Measurements from ENCODE around the gene SMOC2.
"Not testable (repeated sequence)": the region's sequence is repeated elsewhere in the genome, so short reads cannot be mapped to it uniquely, and the experiment has no call there.

Gene SMOC2

DNA sequence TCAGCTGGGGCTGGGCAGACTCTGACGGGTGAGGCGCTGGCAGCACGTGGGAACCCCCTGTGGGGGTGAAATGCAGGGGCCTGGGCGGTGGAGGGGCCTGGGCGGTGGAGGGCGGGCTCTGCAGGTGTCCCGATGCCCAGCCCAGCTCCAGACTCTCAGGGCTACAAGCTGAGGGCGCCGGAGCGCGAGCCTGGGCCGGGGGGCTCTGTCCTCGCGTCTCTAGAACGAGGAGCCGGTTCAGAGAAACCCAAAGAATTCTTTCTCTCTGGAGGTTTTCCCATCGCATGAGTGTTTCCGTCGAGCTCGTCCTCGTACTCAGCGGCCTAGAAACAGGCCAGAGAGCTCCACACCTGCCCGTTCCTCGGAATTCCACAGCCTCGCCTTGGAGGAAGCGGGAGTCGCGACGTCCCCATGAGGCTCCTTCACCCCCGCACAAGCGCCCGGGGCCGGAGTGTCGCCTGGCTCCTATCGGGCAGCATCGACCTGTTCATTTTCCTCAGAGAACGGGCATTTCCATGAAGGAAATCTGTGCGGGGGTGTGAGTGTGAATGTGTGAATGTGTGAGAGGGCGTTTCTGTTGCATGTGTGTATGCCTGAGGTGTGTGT is 76.9 kb downstream of the SMOC2 start:
- DNase-seq (ENCODE audit: low spot score): no peak

DNA sequence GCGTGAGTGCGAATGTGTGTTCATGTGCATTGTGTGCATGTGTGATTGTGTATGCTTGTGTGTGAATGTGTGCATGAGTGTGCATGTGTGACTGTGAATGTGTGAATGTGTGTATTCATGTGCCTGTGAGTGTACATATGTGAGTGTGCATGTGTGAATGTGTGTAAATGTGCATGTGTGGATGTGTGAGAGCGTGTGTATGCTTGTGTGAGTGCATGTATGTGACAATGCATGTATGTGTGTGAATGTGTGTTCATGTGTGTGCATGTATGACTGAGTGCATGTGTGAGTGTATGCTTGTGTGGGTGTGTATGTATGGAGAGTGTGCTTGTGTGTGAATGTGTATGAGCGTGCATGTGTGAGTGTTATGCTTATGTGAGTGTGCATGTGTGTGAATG is 77.4 kb downstream of the SMOC2 start:
- no peak for DNase-seq (ENCODE audit: low spot score)

DNA sequence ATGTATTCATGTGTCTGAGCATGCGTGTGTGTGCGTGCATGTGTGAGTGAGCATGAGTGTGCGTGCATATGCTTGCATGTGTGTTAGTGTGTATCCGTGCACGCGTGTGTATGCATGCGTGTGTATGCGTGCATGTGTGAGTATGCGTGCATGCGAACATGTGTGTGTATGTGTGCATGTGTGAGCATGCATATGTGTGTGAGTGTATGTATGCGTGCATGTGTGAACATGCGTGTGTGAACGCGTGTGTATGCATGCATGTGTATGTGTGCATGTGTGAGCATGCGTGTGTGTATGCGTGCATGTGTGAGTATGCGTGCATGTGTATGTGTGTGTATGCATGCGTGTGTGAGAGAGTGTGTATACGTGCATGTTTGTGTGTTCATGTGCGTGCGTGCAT is 77.9 kb downstream of the SMOC2 start:
- no peak for DNase-seq (ENCODE audit: low spot score)

DNA sequence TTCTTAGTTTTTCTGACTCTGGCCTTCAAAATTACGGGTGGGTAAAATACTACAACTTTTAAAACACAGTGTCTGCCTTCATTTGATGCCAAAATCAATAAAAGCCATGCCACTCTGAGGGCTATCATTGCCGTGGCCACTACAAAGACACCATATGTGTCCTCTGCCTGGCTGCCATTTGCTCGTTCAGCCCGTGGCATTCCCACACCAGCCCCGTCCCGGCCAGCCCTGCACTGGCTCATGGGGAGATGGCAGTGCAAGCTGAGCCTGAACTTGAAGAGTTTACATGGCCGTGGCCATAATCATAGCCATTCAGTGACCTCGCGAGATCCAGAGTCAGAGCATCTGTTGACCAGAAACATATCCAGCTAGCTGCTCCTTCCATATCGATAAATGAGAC is 79.2 kb downstream of the SMOC2 start:
- no peak for DNase-seq (ENCODE audit: low spot score)

DNA sequence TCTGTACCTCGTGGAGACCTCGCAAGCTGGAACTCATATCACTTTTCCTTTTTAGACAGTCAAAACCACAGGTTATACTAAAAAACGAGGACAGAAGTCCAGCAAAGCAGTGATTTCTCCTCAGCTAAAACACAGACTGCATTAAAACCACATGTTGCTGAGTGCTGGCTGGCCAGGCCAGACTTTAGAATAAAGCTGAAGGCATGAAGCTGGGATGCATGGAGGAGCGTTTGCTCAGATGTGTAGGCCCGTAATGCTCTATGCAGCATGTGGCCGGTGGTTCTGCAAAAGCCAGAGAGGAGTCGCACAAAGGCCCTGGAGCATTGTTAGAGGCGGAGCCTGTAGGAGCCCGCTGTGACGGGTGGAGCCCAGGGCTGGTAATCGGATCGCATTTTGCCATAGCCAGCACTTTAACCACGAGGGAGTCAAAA is 83.6 kb downstream of the SMOC2 start:
- DNase-seq (ENCODE audit: low spot score): no peak

DNA sequence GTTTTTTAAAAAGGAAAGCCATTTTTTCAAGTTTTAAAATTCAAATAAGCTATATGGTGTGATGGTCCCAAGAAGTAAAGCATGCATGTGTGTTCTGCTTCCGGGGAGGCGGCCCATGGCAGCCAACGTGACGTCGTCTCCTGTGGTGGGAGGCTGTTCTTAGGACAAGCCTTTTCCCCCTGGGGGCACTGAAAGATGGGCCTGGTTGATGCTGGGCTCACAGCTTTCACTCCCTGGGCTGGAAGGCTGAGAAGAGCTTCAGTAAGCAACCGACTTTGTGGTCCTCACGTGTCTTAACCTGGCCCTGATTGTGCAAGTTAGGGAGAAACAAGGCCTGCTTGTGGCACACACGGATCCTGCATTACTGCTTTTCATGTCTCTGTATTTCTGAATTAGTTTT is 84.1 kb downstream of the SMOC2 start:
- DNase-seq (ENCODE audit: low spot score): no peak

DNA sequence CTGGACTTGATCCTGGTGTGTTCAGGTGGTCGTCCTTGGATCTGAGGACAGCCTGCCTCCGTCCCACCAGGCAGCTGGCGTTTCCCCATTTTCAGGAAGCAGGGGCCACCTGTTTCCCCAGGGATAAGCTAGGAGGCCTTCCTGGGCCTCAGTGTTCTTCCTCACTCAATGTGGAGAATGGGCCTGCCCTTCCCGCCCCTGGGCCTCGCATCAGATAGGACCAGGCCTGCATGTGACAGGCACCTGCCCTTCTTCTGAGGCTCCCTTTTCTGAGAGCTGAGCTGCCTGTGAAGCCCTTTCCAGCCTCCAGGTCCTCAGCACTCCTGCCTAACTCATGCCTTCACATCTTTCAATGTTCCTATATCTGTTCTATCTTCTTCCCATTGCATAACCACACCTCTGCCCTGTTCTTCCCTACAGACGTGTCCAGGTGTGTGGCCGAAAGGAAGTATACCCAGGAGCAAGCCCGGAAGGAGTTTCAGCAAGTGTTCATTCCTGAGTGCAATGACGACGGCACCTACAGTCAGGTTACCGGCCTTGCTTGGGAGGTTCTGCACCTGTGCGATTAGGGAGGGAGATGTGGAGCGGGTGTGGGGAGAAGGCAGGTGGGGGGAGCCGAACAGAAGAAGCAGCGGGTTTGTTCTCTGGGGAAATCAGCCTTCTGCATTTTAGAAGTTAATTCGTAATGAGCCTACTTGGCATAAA is 85.1 kb downstream of the SMOC2 start:
- DNase-seq (ENCODE audit: low spot score): no peak

DNA sequence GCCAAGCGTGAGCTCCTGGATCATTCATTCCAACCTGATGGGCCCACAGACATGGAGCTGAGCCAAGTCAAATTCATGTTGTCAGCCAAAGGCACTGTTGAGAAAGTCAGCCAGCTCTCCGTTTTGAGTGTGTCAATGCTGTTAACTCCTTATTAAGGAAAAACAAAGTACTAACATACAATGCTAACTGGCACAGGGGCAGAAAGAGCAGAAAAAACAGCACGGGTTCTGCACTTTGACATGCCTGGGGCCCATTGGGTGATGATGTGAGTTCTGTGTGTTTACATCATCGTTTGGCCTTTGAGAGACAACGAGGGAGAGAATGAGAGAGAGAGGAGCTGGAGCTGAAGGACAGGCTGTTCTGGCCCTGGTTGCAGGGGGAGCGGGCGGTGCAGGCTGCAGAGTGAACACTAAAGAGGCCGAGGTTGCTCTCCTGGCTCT is 85.9 kb downstream of the SMOC2 start:
- no peak for DNase-seq (ENCODE audit: low spot score)

DNA sequence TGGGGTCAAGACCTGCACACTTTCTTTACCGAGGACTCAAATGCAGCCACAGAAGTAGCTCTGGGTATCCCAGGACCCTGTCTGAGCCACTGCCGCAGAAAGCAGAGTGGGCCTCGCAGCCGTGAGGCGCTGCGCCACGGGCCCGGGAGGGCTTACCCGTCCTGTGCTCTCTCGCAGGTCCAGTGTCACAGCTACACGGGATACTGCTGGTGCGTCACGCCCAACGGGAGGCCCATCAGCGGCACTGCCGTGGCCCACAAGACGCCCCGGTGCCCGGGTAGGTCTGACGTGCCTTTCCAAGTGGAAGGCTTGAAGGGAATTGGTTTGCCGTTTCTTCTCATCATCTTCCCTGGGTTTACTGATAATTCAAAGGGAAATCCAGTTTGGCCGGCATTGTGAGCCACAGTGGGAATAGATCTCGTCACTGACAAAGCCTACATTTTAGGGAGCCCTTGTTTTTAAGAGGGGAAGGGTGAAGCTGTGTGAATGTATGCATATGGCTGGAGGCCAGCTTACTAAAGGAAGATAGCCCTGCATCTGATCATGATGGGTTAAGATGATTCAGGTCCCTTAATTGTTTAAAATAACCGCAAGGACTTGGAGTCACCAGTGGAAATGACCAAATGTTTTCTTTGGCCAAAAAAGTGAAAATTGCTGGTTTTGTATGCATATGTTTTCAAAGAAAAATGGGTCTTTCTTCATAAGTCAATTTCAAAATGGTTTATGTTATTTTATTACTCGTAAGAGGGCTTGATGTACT is 86.6 kb downstream of the SMOC2 start:
- DNase-seq (ENCODE audit: low spot score): no peak

DNA sequence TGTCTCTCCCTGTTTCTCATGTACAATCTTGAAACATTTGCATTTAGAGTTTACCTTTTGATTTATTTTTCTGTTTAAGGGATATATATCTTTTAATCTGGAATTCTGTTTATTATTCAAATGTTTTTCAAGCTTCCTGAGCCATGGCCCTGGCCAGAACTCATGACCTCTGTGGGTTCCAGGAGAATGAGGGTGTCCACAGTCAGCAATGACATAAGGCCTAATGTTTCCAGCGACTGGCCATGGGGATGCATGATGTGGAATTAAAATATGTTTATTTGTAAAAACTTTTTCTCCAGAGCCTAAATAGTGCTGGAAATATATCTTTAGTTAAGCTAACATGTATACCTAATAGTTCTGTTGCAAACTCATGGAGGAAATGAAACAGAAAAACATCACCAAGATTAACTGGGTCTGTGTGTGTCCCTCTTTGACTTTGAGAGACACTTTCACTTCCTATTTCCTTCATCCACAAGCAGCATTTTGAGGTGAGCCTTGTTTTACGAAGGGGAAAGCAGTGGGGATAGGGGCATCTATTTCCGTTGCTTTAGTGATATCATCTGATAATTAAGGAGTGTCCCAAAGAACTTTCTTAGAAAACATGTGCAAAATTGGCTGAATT is 87.6 kb downstream of the SMOC2 start:
- DNase-seq (ENCODE audit: low spot score): peak; percentile 19

DNA sequence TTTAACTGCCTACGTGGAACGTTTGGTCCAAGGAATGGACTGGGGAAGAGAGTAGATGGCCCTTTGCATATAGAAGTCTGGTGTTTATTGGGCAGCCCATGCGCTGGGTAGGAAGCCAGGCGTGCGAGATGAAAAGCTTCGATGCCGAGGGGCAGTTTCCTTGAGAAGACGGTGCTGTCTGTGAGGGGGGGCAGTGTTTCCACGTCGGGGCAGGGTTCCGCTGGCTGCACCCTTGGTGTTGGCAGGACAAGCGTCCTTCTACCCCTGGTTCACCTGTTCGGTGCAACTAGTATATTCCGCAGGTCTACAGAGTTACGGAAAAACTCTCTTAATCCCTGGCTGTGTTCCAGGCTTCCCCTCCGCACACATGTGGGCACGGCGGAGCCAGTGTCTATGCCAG is 88.2 kb downstream of the SMOC2 start:
- DNase-seq (ENCODE audit: low spot score): no peak

DNA sequence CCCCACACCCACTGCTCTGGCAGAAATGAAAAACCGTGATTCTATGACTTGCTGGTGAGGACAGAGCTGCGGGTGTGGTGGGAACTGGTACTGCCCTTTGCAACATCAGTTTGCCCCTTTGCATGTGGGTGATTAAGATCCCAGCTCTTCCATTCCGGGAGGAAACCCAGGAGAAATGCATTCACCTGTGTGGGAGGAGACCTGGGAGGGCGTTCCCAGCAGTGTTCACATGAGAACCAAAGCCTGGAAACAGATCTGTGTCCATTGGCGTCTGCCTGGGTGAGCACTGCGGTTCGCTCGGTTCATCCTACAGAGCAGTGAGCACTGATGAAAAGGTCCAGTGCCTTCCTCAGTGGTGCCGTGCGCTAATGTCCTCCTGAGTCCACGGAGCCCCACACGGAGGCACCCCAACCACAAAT is 89.7 kb downstream of the SMOC2 start:
- DNase-seq (ENCODE audit: low spot score): no peak

DNA sequence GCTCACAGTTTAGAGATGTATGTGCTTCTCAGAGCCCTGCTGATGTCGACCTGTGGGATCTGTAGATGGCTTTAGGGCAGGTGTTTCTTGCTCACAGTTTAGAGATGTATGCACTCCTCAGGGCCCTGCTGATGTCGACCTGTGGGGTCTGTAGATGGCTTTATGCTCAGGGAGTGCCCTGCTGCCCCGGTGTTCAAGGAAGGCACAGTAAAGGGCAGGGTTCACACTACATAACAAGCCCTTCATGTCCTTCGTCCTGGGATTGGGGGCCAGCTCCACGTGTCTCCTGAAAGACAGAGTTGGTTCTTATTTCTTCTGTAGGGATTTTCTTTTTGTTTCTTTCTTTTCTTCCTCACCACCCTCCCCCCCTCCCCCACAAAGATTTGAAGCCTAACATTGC is 91.1 kb downstream of the SMOC2 start:
- no peak for DNase-seq (ENCODE audit: low spot score)

DNA sequence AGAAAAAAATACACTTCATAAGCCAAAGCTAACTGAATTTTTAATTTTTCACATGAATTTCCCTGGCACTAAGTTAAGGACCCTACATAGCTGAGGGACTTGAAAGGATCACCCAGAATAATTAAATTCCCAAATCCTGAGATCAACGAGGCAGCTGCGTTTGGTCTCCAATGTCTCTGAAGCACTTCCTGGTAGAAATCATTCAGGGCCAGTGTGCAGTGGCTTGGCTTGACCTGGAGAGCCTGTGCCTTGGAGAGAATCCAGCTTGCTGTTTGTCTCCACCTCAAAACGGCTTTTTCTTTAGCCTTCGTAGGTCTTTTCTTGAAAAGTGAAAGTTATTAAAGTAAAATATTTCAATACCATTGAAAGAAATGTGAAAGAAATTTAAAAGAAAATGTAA is 92.4 kb downstream of the SMOC2 start:
- peak; percentile 6 for DNase-seq (ENCODE audit: low spot score)

DNA sequence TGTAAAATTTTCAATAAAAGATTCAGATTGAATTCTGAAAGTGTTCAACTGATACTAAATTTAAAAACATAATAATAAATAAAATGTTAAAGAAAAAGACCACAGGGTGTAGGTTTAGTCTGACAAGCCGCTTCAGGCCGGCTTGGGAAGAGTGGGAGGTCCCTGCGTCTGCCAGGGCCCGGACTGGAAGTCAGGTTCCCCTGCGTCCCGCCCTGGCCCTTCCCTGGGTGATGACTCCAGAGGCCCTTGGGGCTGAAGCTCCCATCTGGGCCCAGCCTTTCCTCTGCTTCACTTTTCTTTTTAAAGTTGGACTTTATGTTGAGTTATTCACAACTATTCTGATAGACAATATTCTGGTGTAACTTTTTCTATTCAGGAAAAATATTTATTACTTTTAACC is 93.3 kb downstream of the SMOC2 start:
- DNase-seq (ENCODE audit: low spot score): no peak

DNA sequence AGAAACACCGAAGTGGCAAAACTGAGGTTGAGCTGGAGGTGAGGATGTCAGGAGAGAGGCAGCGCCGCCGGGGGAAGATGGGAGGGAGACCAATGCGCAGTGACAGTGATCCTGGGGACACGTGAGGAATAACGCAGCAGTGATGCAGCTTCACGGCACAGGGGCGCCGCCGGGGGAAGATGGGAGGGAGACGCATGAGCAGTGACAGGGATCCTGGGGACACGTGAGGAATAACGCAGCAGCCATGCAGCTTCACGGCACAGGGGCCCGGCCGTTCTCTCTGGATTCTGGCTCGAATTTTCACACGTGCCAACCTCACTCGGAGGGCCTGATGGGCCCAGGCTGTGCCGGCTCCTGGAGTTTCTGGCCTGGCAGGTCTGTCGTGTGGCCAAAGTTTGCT is 94.7 kb downstream of the SMOC2 start:
- DNase-seq (ENCODE audit: low spot score): no peak

DNA sequence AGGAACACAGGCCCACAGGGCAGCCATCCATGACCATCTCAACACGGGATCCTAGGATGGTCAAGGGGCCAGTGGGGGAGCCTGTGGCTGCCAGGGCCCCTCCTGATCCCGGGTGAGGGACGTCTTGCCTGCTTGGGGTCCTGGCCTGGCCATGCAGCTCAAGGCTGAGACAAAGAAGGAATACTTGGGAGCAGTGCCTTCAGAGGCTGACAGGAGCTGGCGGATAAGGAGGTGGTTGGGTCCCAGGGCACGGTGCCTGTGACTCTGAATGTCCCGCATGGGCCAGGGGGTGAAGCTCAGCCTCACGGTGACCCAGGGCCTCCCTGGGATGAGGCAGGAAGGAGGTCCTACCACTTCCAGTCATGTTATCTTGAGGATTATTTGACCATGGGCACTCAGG is 95.2 kb downstream of the SMOC2 start:
- DNase-seq (ENCODE audit: low spot score): no peak

DNA sequence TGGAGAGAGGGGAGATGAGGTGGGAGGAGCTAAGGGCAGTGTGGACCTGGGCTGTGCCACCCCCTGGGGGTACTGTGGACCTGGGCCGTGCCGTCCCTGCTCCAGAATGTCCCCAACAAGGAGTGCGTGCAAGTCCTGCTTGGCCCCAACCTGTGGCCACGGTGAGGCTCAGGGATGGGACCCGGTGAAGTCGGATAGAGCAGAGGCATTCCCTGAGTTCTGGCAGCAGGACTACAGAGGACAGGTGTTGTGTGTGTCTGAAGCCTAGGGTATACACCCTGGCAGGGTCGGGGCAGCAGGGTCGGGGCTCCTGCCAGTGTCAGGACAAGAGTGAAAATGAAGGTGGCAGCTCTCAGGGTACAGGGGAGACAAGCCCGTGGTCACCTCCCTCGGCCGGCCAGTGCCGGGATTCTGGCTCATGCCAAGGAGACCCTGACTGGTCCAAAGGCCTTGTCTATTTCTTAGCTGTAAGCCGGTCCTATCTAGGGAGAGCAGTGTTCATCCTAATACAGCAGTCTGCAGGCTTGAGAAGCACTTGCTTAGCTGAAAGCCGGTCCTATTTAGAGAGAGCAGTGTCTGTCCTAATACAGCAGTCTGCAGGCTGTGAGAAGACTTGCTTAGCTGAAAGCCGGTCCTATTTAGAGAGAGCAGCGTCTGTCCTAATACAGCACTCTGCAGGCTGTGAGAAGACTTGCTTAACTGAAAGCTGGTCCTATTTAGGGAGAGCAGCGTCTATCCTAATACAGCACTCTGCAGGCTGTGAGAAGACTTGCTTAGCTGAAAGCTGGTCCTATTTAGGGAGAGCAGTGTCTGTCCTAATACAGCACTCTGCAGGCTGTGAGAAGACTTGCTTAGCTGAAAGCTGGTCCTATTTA is 95.9 kb downstream of the SMOC2 start:
- no peak for DNase-seq (ENCODE audit: low spot score)

DNA sequence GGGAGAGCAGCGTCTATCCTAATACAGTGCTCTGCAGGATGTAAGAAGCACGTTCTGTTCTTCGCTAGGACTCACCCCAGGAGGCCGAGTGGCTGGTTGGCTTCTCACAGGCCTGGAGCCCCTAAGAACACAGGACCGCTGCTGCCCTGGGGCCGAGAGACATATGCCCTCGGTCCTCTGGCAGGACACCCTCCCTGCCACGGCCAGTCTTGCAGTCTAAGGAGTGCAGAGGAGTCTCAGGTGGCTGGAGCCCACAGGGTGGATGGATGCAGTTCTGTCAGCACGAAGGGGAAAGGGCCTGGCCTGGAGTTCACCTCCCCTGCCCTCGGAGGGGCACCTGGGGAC is 96.5 kb downstream of the SMOC2 start:
- DNase-seq (ENCODE audit: low spot score): no peak

DNA sequence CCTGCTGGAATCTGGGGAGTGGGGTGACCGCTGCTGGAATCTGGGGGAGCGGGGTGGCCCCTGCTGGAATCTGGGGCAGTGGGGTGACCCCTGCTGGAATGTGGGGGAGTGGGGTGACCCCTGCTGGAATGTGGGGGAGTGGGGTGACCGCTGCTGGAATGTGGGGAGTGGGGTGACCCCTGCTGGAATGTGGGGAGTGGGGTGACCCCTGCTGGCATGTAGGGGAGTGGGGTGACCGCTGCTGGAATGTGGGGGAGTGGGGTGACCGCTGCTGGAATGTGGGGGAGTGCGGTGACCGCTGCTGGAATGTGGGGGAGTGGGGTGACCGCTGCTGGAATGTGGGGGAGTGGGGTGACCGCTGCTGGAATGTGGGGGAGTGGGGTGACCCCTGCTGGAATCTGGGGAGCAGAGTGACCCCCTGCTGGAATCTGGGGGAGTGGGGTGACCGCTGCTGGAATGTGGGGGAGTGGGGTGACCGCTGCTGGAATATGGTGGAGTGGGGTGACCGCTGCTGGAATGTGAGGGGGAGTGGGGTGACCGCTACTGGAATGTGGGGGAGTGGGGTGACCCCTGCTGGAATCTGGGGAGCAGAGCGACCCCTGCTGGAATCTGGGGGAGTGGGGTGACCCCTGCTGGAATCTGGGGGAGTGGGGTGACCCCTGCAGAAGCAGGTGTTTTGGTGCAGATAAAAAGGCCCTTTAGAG is 97.4 kb downstream of the SMOC2 start:
- not testable (repeated sequence) for DNase-seq (ENCODE audit: low spot score)
